ENCODE measurements around the gene DNAJC19. TPM values are rescaled to one million over a fixed set of nuclear protein-coding genes. Genes with fewer than 3 reads are reported as not detected.

DNAJC19 gene
- total and polyA plus RNA-seq, 2 experiments from 2014 or later: 53.8 to 94.9 TPM

- Histone ChIP-seq H3K4me1 (ENCODE audit: insufficient read depth) (peaks cover 10% of the 10 kb centered on the region), H3K27me3 (no peaks in the 10 kb centered on the region), H3K4me2 (no peak overlapping the region), H3K9me2 (replicated peaks; ENCODE audit: insufficient read depth) (no peaks in the 10 kb centered on the region), H3K4me3 (no peak overlapping the region), H2AFZ (no peak overlapping the region), H3K36me3 (replicated peaks; ENCODE audit: insufficient read depth, low read depth) (no peaks in the 10 kb centered on the region), H3K27ac (peak overlapping the region; percentile 33), H3K79me2 (peaks cover 2% of the 10 kb centered on the region), H4K20me1 (ENCODE audit: insufficient read depth, poor library complexity, severe bottlenecking) (no peaks in the 10 kb centered on the region), H3K9me3 (ENCODE audit: low read depth) (no peaks in the 10 kb centered on the region)
- no peak for DNase-seq (ENCODE audit: low spot score)
- 54% methylated on average over 2 of the region's 2 CpGs for WGBS (ENCODE audit: low lambda C conversion rate, missing lambda C conversion rate)
- TF ChIP-seq EZH2phosphoT487 (IDR thresholded peaks at IDR 0.05; ENCODE audit: low read depth, severe bottlenecking, unreplicated experiment) (no peak), EZH2 (IDR thresholded peaks at IDR 0.05; ENCODE audit: borderline replicate concordance) (no peak), CTCF (IDR thresholded peaks at IDR 0.05; ENCODE audit: poor library complexity) (no peak)
Measured at GRCh38 chr3:180981912-180982311, 7.6 kb downstream of the DNAJC19 start.

- Histone ChIP-seq H3K9me2 (replicated peaks; ENCODE audit: insufficient read depth) (no peaks in the 10 kb centered on the region), H3K36me3 (replicated peaks; ENCODE audit: insufficient read depth, low read depth) (no peaks in the 10 kb centered on the region), H3K4me1 (ENCODE audit: insufficient read depth) (peaks cover 10% of the 10 kb centered on the region), H4K20me1 (ENCODE audit: insufficient read depth, poor library complexity, severe bottlenecking) (no peaks in the 10 kb centered on the region), H3K4me3 (no peak overlapping the region), H3K27me3 (no peaks in the 10 kb centered on the region), H3K9me3 (ENCODE audit: low read depth) (no peaks in the 10 kb centered on the region), H2AFZ (no peak overlapping the region), H3K27ac (no peak overlapping the region), H3K79me2 (no peaks in the 10 kb centered on the region), H3K4me2 (no peak overlapping the region)
- no peak for TF ChIP-seq CTCF (IDR thresholded peaks at IDR 0.05; ENCODE audit: poor library complexity)
- TF ChIP-seq EZH2phosphoT487 (IDR thresholded peaks at IDR 0.05; ENCODE audit: low read depth, severe bottlenecking, unreplicated experiment): no peak
- TF ChIP-seq EZH2 (IDR thresholded peaks at IDR 0.05; ENCODE audit: borderline replicate concordance): no peak
- DNase-seq (ENCODE audit: low spot score): no peak
Measured at GRCh38 chr3:180980611-180981010, 8.9 kb downstream of the DNAJC19 start.

- Histone ChIP-seq H3K9me3 (ENCODE audit: low read depth) (no peaks in the 10 kb centered on the region), H3K27me3 (no peaks in the 10 kb centered on the region), H3K36me3 (replicated peaks; ENCODE audit: insufficient read depth, low read depth) (no peaks in the 10 kb centered on the region), H3K9me2 (replicated peaks; ENCODE audit: insufficient read depth) (no peaks in the 10 kb centered on the region), H4K20me1 (ENCODE audit: insufficient read depth, poor library complexity, severe bottlenecking) (no peaks in the 10 kb centered on the region), H3K4me2 (no peak overlapping the region), H3K4me3 (no peak overlapping the region), H3K27ac (no peak overlapping the region), H3K4me1 (ENCODE audit: insufficient read depth) (peaks cover 10% of the 10 kb centered on the region), H2AFZ (no peak overlapping the region), H3K79me2 (no peaks in the 10 kb centered on the region)
- DNase-seq (ENCODE audit: low spot score): no peak
- TF ChIP-seq CTCF (IDR thresholded peaks at IDR 0.05; ENCODE audit: poor library complexity) (no peak), EZH2 (IDR thresholded peaks at IDR 0.05; ENCODE audit: borderline replicate concordance) (no peak), EZH2phosphoT487 (IDR thresholded peaks at IDR 0.05; ENCODE audit: low read depth, severe bottlenecking, unreplicated experiment) (no peak)
Measured at GRCh38 chr3:180979961-180980360, 9.6 kb downstream of the DNAJC19 start.

- H3K4me1 ChIP-seq (ENCODE audit: insufficient read depth): peaks cover 10% of the 10 kb centered on the region
- TF ChIP-seq EZH2phosphoT487 (IDR thresholded peaks at IDR 0.05; ENCODE audit: low read depth, severe bottlenecking, unreplicated experiment): no peak
- no peak for TF ChIP-seq EZH2 (IDR thresholded peaks at IDR 0.05; ENCODE audit: borderline replicate concordance)
- no peak for TF ChIP-seq CTCF (IDR thresholded peaks at IDR 0.05; ENCODE audit: poor library complexity)
- no peaks in the 10 kb centered on the region for H3K9me3 ChIP-seq (ENCODE audit: low read depth)
- no peak overlapping the region for H2AFZ ChIP-seq
- H3K27me3 ChIP-seq: no peaks in the 10 kb centered on the region
- H3K4me2 ChIP-seq: no peak overlapping the region
- H3K27ac ChIP-seq: no peak overlapping the region
- no peak for DNase-seq (ENCODE audit: low spot score)
- H3K9me2 ChIP-seq (replicated peaks; ENCODE audit: insufficient read depth): no peaks in the 10 kb centered on the region
- H4K20me1 ChIP-seq (ENCODE audit: insufficient read depth, poor library complexity, severe bottlenecking): no peaks in the 10 kb centered on the region
- no peaks in the 10 kb centered on the region for H3K79me2 ChIP-seq
- no peak overlapping the region for H3K4me3 ChIP-seq
- no peaks in the 10 kb centered on the region for H3K36me3 ChIP-seq (replicated peaks; ENCODE audit: insufficient read depth, low read depth)
Measured at GRCh38 chr3:180977498-180977897, 12.0 kb downstream of the DNAJC19 start.
